ENCODE data around the gene GNB3.

Gene GNB3

GRCh38 chr12:6839482-6840201 is 1.1 kb upstream of the GNB3 start:
- no peak for DNase-seq

DNA sequence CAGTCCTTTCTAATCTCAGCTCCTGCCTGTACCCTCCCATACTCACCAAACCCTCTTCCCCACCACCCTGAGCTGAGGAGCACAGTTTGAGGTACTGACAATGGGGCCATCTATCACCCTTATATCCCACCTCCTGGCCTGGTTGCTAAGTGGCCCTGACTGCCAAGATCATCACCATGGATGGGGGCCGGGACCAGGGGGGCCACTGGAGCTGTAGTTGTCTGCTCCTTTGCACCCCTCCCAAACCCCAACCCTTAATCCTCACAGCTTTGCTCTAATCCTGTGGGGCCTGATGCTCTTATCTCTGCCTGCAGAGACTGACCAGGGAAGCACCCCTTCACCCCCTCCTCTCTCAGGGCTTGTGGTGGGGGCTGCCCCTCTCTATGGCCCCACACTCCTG is 395 bp upstream of the GNB3 start:
- DNase-seq, result no peak

DNA sequence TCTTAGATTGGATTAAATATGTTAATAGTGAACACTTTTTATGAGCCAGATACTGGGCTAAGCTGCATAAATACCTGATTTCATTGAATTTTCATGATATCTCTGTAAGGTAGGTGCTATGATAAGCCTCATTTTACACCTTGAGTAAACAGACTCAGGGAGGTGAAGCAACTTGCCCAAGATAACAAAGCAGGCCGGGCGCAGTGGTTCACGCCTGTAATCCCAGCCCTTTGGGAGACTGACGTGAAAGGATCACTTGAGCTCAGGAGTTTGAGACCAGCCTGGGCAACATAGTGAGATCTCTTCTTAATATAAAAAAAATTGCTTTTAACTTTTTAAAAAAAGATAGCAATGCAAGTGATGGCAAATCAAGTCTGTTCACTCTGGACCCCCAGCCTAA is 1.4 kb downstream of the GNB3 start:
- DNase-seq, result no peak

- DNase-seq, result no peak
Measured at GRCh38 chr12:6843118-6843902, 2.6 kb downstream of the GNB3 start.

DNA sequence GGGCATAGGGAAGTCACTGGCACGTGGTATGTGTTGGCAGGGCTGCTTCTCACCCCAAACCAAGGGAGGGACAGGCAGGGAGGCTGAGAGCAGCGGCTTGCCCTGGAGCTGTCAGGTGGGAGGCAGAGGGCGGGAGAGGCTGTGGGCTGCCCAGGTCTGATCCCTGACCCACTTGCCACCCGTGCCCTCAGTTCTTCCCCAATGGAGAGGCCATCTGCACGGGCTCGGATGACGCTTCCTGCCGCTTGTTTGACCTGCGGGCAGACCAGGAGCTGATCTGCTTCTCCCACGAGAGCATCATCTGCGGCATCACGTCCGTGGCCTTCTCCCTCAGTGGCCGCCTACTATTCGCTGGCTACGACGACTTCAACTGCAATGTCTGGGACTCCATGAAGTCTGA is 4.7 kb downstream of the GNB3 start:
- DNase-seq, result no peak

- DNase-seq, result no peak
Measured at GRCh38 chr12:6846316-6846869, 5.7 kb downstream of the GNB3 start.

DNA sequence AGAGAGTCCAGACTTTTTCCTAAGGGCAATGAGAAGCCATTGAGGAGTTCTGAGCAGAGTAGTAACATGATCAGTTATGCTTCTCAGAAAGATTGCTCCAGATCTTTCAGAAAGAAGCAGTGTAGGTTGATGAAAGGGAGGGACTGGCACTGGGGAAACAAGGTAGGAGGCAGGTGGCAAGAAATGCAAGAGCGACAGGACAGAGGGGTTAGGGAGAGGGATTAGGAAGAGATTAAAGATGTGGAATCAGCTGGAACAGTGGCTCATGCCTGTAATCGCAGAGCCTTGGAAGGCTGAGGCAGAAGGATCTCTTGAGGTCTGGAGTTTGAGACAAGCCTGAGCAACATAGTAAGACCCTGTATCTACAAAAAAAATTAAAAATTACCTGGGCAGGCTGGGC is 7.0 kb downstream of the GNB3 start:
- DNase-seq, result no peak

GRCh38 chr12:6849427-6849826 is 8.7 kb downstream of the GNB3 start:
- no peak for DNase-seq

DNA sequence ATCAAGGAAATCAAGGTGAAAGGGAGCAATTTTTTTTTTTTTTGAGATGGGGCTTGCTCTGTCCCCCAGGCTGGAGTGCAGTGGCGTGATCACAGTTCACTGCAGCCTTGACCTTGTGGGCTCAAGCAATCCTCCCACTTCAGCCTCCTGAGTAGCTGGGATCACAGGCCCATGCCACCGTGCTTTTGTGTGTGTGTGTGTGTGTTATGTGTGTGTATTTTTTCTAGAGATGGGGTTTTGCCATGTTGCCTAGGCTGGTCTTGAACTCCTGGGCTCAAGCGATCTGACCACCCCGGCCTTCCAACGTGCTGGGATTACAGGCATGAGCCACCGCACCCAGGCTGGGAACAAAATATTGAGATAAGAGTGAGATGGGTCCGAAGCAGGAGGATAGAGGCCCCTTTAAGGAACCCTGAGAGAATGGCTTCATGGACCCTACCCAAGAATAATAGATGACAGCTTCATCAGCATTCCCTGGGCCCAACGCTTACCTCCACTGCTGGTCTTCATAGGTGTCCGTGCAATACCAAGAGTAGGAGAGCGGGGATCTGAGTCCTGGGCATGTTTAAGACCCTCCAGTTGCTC is 9.3 kb downstream of the GNB3 start:
- DNase-seq, result no peak

DNA sequence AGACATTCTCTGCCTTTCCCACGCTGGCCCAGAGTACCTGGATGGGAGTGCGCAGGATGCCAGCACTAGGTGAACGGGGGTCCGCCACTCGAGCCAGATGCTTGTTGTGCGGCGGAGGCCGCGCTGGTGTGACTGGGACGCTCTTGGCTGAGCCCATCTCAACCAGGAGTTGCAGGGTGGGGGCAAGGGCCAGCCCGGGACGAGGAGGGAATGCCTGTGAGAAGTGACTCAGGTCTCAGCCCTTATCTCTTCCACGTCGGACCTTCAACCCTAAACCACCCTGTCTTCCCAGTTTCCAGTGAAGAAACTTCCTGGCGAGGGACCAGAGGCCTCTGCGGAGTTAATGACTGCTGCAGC is 10.0 kb downstream of the GNB3 start:
- DNase-seq, result no peak

GRCh38 chr12:6851153-6851920 is 10.6 kb downstream of the GNB3 start, which contains the start of gene CDCA3:
TSS of gene CDCA3 (minus strand) at chr12:6851286. CDS start at chr12:6850952, 334 bp downstream.
- peak; percentile 92 for DNase-seq

GRCh38 chr12:6851921-6852650 is 11.4 kb downstream of the GNB3 start, which contains the start of gene USP5:
TSS of gene USP5 (plus strand) at chr12:6852150. CDS start at chr12:6852180, 30 bp downstream.
- peak; percentile 99 for DNase-seq

DNA sequence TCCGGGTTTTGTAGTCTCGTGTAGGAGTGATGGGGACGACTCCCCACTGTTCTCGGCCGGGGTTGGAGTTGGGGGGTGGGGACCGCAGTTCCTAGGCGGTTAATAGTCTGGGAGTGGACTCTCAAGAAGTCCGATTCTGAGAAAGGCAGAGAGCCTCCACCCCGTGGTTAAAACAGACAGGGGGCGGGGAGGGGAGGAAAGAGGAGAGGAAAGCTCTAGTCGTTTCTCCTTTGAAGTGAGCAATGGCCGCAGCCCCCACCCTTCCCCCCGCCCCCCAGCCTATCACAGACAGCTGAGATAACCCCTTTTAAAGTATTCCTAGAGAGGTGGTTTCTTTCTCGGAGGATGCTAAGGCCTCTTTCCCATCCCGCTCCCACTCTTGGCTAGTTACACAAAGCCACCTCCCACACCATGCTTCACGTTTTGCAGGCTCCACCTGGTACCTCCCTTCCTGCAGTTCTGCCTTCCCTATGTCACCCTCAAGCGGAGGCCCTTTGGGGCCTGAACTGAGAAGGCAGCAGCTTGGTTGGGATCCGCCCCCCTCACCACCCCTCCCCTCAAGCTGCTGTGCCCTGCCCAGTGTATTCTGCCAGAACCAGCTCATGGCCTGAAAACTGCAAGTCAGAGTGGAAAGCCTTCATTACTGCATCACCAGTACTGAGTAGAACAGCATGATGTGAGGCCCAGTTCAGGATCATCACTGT is 12.1 kb downstream of the GNB3 start:
- peak; percentile 59 for DNase-seq

GRCh38 chr12:6853626-6854025 is 12.9 kb downstream of the GNB3 start:
- DNase-seq, result no peak

- DNase-seq, result no peak
Measured at GRCh38 chr12:6854036-6854435, 13.3 kb downstream of the GNB3 start.

DNA sequence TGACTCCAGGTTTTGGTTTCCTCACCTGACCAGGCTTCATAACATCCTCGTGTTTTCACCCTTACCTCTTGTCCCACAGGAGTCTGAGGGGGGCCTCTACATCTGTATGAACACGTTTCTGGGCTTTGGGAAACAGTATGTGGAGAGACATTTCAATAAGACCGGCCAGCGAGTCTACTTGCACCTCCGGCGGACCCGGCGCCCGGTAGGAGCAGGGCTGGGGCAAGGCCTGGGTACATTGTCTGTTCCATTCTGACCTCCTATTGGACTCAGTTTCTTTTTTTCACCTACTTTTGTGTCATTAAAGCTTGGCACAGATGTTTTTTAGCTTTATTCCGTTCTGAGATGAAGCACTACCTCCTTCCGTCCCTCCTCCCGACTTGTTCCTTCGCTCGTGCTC is 14.6 kb downstream of the GNB3 start:
- DNase-seq, result no peak

GRCh38 chr12:6858799-6859198 is 18.1 kb downstream of the GNB3 start:
- no peak for DNase-seq

GRCh38 chr12:6860116-6860515 is 19.4 kb downstream of the GNB3 start:
- DNase-seq, result no peak

- no peak for DNase-seq
Measured at GRCh38 chr12:6860942-6861341, 20.2 kb downstream of the GNB3 start.

GRCh38 chr12:6861391-6861790 is 20.7 kb downstream of the GNB3 start:
- DNase-seq, result no peak

- DNase-seq, result no peak
Measured at GRCh38 chr12:6863033-6863432, 22.3 kb downstream of the GNB3 start.
